ENCODE measurements around the gene POLR2C. TPM values are rescaled to one million over a fixed set of nuclear protein-coding genes. Genes with fewer than 3 reads are reported as not detected.

POLR2C gene
- total and polyA plus RNA-seq, 2 of the 13 experiments (the other 11 are each of a cell fraction or from before 2014, with no cell fraction given): 104 to 216 TPM

- TF ChIP-seq PREB (CRISPR knock-in tag; IDR thresholded peaks at IDR 0.05): no peak
- TF ChIP-seq POLR2A (IDR thresholded peaks at IDR 0.05; ENCODE audit: insufficient read depth in 1 of 2, low read depth in 2 of 2, low read length in 2 of 2): peak; percentile 99
- peak; percentile 70; the same call in 1 of the 2 replicates for TF ChIP-seq ZNF281 (CRISPR knock-in tag; IDR thresholded peaks at IDR 0.05; ENCODE audit: borderline replicate concordance)
- TF ChIP-seq ZNF432 (CRISPR knock-in tag; IDR thresholded peaks at IDR 0.05; ENCODE audit: borderline replicate concordance): no peak
- TF ChIP-seq BATF2 (CRISPR knock-in tag; IDR thresholded peaks at IDR 0.05): no peak
- peak; percentile 82 for TF ChIP-seq ESRRA (CRISPR knock-in tag; IDR thresholded peaks at IDR 0.05; ENCODE audit: low read depth)
- TF ChIP-seq ZNF251 (CRISPR knock-in tag; IDR thresholded peaks at IDR 0.05): no peak
- TF ChIP-seq ZBTB26 (CRISPR knock-in tag; IDR thresholded peaks at IDR 0.05; ENCODE audit: borderline replicate concordance): peak; percentile 93
- TF ChIP-seq CEBPG (CRISPR knock-in tag; IDR thresholded peaks at IDR 0.05): peak; percentile 48
- TF ChIP-seq DMTF1 (CRISPR knock-in tag; IDR thresholded peaks at IDR 0.05): no peak
- TF ChIP-seq BORCS8-MEF2B (CRISPR knock-in tag; IDR thresholded peaks at IDR 0.05): peak; percentile 34; the same call in 1 of the 2 replicates
- no peak; the same call in 1 of the 2 replicates for TF ChIP-seq NFATC3 (CRISPR knock-in tag; IDR thresholded peaks at IDR 0.05)
- peak; percentile 91 for TF ChIP-seq ZBED4 (CRISPR knock-in tag; IDR thresholded peaks at IDR 0.05; ENCODE audit: borderline replicate concordance)
- peak; percentile 94 for TF ChIP-seq KDM5B (CRISPR knock-in tag; IDR thresholded peaks at IDR 0.05; ENCODE audit: borderline replicate concordance)
- TF ChIP-seq HNRNPK (IDR thresholded peaks at IDR 0.05; ENCODE audit: low read depth, low read length, poor library complexity, severe bottlenecking): no peak
- TF ChIP-seq ZNF333 (CRISPR knock-in tag; IDR thresholded peaks at IDR 0.05; ENCODE audit: borderline replicate concordance): no peak
Observed at GRCh38 chr16:57462209-57462977, at the start of gene POLR2C (continued).
